K562 (cell line): Measurements from ENCODE around the gene MDC1. TPM values are rescaled to one million over a fixed set of nuclear protein-coding genes. Genes with fewer than 3 reads are reported as not detected.
A peak's percentile ranks its signal among the peaks of the same experiment; 100 is the strongest.

ENCODE experiments used
- ASH1L ChIP-seq: fragments of 450-650 bp; IDR thresholded peaks from 2 replicates; pipeline ENCODE4 v1.6.1; 2018; ENCODE audit warnings: borderline replicate concordance, mild to moderate bottlenecking, low read depth; ENCODE audit not compliant: partially characterized antibody
- DDX20 ChIP-seq: fragments of 450-650 bp; IDR thresholded peaks from 2 replicates; pipeline ENCODE4 v1.6.1; 2016; ENCODE audit warnings: missing genetic modification characterization, low read depth, mild to moderate bottlenecking, missing compliant biosample characterization, moderate library complexity
- E2F1 ChIP-seq: sonication (generic); formaldehyde crosslinking; IDR thresholded peaks from 2 replicates; pipeline ENCODE4 v1.8.1; 2023; ENCODE audit warnings: mild to moderate bottlenecking, missing genetic modification reagents, moderate library complexity
- EP300 ChIP-seq: IDR thresholded peaks from 2 replicates; pipeline ENCODE4 v1.6.1; 2012; ENCODE audit warnings: low read length, improper control_type of control experiment
- ETV6 ChIP-seq, 3 experiments: fragments of 150-350 bp in 1 of 3; sonication (generic) in 1 of 3; formaldehyde crosslinking in 1 of 3; IDR thresholded peaks; 2 replicates each; pipeline versions ENCODE4 v1.6.1 to v1.8.0; 2014 to 2022; ENCODE audit warnings: borderline replicate concordance in 2 of 3, low read depth in 2 of 3, antibody characterized with exemption in 1 of 3, low read length in 1 of 3, mild to moderate bottlenecking in 1 of 3, missing genetic modification reagents in 1 of 3
- HNRNPK ChIP-seq: fragments of 200-400 bp; formaldehyde crosslinking; IDR thresholded peaks from one replicate; pipeline ENCODE4 v1.6.1; 2018; ENCODE audit warnings: mild to moderate bottlenecking, low read depth, low read length; ENCODE audit not compliant: poor library complexity, severe bottlenecking
- HSF4 ChIP-seq: fragments of 250-450 bp; sonication (Bioruptor Pico); IDR thresholded peaks from 2 replicates; pipeline ENCODE4 v2.1.2; 2022; ENCODE audit warnings: mild to moderate bottlenecking, moderate library complexity, borderline replicate concordance
- JUNB ChIP-seq: fragments of 450-650 bp; formaldehyde crosslinking; conservative IDR thresholded peaks from 2 replicates; pipeline ENCODE4 v1.4.0; 2020; ENCODE audit warnings: mild to moderate bottlenecking
- NFIX ChIP-seq: fragments of 250-450 bp; sonication (Bioruptor Pico); IDR thresholded peaks from 2 replicates; pipeline ENCODE4 v1.4.0; 2020; ENCODE audit warnings: low read depth, mild to moderate bottlenecking, moderate library complexity
- SMARCA4 ChIP-seq: fragments of 450-650 bp; IDR thresholded peaks from 2 replicates; pipeline ENCODE4 v1.6.1; 2016
- TCF7L2 ChIP-seq: fragments of 150-350 bp; IDR thresholded peaks from 2 replicates; pipeline ENCODE4 v1.6.1; 2016; ENCODE audit warnings: low read depth, mild to moderate bottlenecking, low read length, moderate library complexity
- TRIM25 ChIP-seq: fragments of 450-650 bp; IDR thresholded peaks from 2 replicates; pipeline ENCODE4 v1.7.0; 2016; ENCODE audit warnings: borderline replicate concordance
- TRIM28 ChIP-seq: fragments of 450-650 bp; IDR thresholded peaks from 2 replicates; pipeline ENCODE4 v1.6.1; 2017
- ZNF146 ChIP-seq: IDR thresholded peaks from one replicate; pipeline ENCODE4 v1.6.1; 2018; ENCODE audit warnings: missing compliant biosample characterization; ENCODE audit not compliant: unreplicated experiment
- ZNF354B ChIP-seq: fragments of 250-450 bp; sonication (Bioruptor Pico); IDR thresholded peaks from 2 replicates; pipeline ENCODE4 v1.4.0; 2020
- ZNF384 ChIP-seq: IDR thresholded peaks from 2 replicates; pipeline ENCODE4 v1.6.1; 2012; ENCODE audit warnings: low read depth, low read length, improper control_type of control experiment
- ZNF444 ChIP-seq: fragments of 250-450 bp; sonication (Bioruptor Pico); IDR thresholded peaks from 2 replicates; pipeline ENCODE4 v1.4.0; 2020; ENCODE audit warnings: mild to moderate bottlenecking, moderate library complexity
- ZNF445 ChIP-seq: fragments of 250-450 bp; sonication (Bioruptor Pico); IDR thresholded peaks from 2 replicates; pipeline ENCODE4 v1.4.0; 2020; ENCODE audit warnings: low read depth, mild to moderate bottlenecking, moderate library complexity
- ZNF778 ChIP-seq: fragments of 450-650 bp; formaldehyde crosslinking; IDR thresholded peaks from 2 replicates; pipeline ENCODE4 v1.4.0; 2020; ENCODE audit warnings: mild to moderate bottlenecking, moderate library complexity
- polyA plus RNA-seq, 8 experiments: library from polyadenylated mRNA; depleted of rRNA in 4 of 8; stranded (reverse) in 5 of 8; unstranded in 3 of 8; fragments of >200 nt; fragmentation: Nextera tagmentation in 2 of 8; fragmentation: Illumina TruSeq in 1 of 8; extraction: Ambion mirVana in 2 of 8; extraction: Trizol in 1 of 8; gene quantifications; 2 replicates each; pipeline versions ENCODE4 v1.2.1 to v1.2.3, GENCODE V29; 2011 to 2014; ENCODE audit warnings: inconsistent platforms in 1 of 8, missing spikeins in 1 of 8
- total RNA-seq, 7 experiments: library from RNA; depleted of rRNA in 6 of 7; stranded (reverse); fragments of >200 nt in 6 of 7; fragmentation: Illumina TruSeq in 2 of 7; extraction: Trizol in 2 of 7; gene quantifications; 2 replicates each; pipeline versions ENCODE4 v1.2.1 to v1.2.3, GENCODE V29; 2011 to 2021; ENCODE audit warnings: low replicate concordance in 1 of 7
- TF ChIP-seq, protein P1 (sequence below): fragments of 250-450 bp; sonication (Bioruptor Pico); IDR thresholded peaks from 2 replicates; pipeline ENCODE4 v1.5.0; 2021; ENCODE audit warnings: mild to moderate bottlenecking, borderline replicate concordance
- TF ChIP-seq, protein P2 (sequence below): sonication (generic); formaldehyde crosslinking; IDR thresholded peaks from 2 replicates; pipeline ENCODE4 v1.8.1; 2022; ENCODE audit warnings: missing genetic modification reagents

MDC1 gene
- total and polyA plus RNA-seq, 9 of the 15 experiments (the other 6 are each of a cell fraction or from before 2014, with no cell fraction given), result 8.2 to 114 (median 20.0) TPM

DNA sequence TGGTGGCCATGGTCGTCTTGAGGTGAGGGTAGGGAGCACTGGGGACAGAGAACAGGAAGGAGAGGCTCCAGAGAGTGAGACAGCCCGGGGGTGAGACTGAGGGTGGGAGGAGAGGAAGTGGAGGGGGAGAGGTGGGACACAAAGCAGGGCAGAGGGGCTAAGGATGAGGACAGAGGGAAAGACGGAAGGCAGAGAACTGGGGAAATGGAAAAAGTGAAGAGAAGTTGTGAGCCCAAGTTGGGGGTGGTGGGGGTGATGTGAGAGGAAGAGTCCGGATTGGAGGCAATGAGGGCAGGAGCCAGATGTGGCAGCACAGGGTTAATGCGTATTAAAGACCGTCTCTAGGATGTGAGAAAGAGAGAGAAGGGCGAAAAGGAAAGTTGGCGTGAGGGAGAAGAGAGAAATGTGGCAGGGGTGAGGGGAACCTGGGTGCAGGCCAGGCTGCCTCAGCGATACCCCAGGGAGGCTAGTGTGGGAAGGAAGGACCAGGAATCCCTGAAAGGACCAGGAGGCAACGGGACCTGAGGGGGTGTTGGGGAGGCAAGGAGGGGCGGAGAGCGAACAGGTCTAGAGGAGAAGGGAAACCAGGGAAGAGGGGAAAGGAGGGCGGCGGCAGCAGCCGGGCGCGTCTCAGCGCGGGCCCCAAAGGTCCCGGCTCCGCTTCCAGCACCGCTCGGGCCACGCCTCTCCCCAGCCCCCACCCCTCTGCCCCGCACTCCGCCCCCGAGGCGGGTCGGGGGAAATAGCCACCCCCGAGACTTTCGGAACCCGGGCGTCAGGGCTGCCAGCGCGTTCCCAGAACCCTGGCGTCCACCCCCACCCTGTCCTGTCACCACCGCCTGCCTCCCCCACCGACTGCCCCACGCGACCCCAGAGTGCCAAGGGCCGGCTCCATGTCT lies 30.8 kb downstream of the MDC1 start, which contains the start of gene PPP1R18 (continued):
- TF ChIP-seq TRIM25 (no peak; the same call in none of the 2 replicates), ZNF778 (CRISPR knock-in tag) (no peak), TRIM28 (no peak; the same call in 1 of the 2 replicates), E2F1 (CRISPR knock-in tag) (no peak), ZNF146 (CRISPR knock-in tag) (no peak), ZNF445 (CRISPR knock-in tag) (no peak), ASH1L (no peak), HSF4 (CRISPR knock-in tag) (no peak), JUNB (CRISPR knock-in tag) (no peak), TCF7L2 (no peak), ETV6 (IDR thresholded peaks at IDR 0.05; ENCODE audit: borderline replicate concordance in 1 of 2, low read depth in 2 of 2, low read length in 1 of 2) (no peak), ETV6 (CRISPR knock-in tag; IDR thresholded peaks at IDR 0.05; ENCODE audit: borderline replicate concordance) (no peak), ZNF354B (no peak), DDX20 (tag) (no peak), HNRNPK (no peak), ZNF384 (no peak), ZNF444 (CRISPR knock-in tag) (no peak), NFIX (CRISPR knock-in tag) (no peak), SMARCA4 (peak; percentile 50; the same call in 1 of the 2 replicates), EP300 (no peak)
- TF ChIP-seq, protein P1, sequence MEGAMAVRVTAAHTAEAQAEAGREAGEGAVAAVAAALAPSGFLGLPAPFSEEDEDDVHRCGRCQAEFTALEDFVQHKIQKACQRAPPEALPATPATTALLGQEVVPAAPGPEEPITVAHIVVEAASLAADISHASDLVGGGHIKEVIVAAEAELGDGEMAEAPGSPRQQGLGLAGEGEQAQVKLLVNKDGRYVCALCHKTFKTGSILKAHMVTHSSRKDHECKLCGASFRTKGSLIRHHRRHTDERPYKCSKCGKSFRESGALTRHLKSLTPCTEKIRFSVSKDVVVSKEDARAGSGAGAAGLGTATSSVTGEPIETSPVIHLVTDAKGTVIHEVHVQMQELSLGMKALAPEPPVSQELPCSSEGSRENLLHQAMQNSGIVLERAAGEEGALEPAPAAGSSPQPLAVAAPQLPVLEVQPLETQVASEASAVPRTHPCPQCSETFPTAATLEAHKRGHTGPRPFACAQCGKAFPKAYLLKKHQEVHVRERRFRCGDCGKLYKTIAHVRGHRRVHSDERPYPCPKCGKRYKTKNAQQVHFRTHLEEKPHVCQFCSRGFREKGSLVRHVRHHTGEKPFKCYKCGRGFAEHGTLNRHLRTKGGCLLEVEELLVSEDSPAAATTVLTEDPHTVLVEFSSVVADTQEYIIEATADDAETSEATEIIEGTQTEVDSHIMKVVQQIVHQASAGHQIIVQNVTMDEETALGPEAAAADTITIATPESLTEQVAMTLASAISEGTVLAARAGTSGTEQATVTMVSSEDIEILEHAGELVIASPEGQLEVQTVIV (CRISPR knock-in tag), result no peak
- TF ChIP-seq, protein P2, sequence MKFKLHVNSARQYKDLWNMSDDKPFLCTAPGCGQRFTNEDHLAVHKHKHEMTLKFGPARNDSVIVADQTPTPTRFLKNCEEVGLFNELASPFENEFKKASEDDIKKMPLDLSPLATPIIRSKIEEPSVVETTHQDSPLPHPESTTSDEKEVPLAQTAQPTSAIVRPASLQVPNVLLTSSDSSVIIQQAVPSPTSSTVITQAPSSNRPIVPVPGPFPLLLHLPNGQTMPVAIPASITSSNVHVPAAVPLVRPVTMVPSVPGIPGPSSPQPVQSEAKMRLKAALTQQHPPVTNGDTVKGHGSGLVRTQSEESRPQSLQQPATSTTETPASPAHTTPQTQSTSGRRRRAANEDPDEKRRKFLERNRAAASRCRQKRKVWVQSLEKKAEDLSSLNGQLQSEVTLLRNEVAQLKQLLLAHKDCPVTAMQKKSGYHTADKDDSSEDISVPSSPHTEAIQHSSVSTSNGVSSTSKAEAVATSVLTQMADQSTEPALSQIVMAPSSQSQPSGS (CRISPR knock-in tag), result no peak
